OCI-LY3 (cell line): ENCODE data around the gene DCTD.
"Not testable (repeated sequence)": the region's sequence is repeated elsewhere in the genome, so short reads cannot be mapped to it uniquely, and the experiment has no call there.

Experiments used
- H2AFZ ChIP-seq: fragments of 200-600, 300-600 bp; shearing (Covaris generic); 2 replicates; pipeline ENCODE4 v1.6.0; 2014; ENCODE audit warnings: antibody characterized with exemption, low read depth, low read length
- H3K27ac ChIP-seq: fragments of 200-600, 300-600 bp; sonication (generic); 2 replicates; pipeline ENCODE4 v1.5.1; 2014; ENCODE audit warnings: mild to moderate bottlenecking, low read length, moderate library complexity, mixed read lengths
- H3K27me3 ChIP-seq: fragments of 200-600, 300-600 bp; sonication (generic); 2 replicates; pipeline ENCODE4 v1.6.1; 2014; ENCODE audit warnings: low read depth, low read length, mixed read lengths
- H3K36me3 ChIP-seq: fragments of 200-600, 300-600 bp; sonication (generic); replicated peaks from 2 replicates; pipeline ENCODE3; 2014; ENCODE audit warnings: low read depth, low read length, mixed read lengths
- H3K4me1 ChIP-seq: fragments of 300-600, 200-600 bp; sonication (generic); 2 replicates; pipeline ENCODE4 v1.6.1; 2014; ENCODE audit warnings: low read length, mixed read lengths
- H3K4me2 ChIP-seq: fragments of 200-600, 300-600 bp; sonication (generic); 2 replicates; pipeline ENCODE4 v1.6.1; 2014; ENCODE audit warnings: low read length, mixed read lengths
- H3K4me3 ChIP-seq: fragments of 300-600, 200-600 bp; sonication (generic); 2 replicates; pipeline ENCODE4 v1.5.1; 2014; ENCODE audit warnings: antibody characterized with exemption, mild to moderate bottlenecking, low read length, moderate library complexity
- H3K79me2 ChIP-seq: fragments of 300-600, 200-600 bp; shearing (Covaris generic); 2 replicates; pipeline ENCODE4 v1.6.1; 2014; ENCODE audit warnings: mild to moderate bottlenecking, low read length, mixed read lengths
- H3K9ac ChIP-seq: fragments of 300-600, 200-600 bp; shearing (Covaris generic); 2 replicates; pipeline ENCODE4 v1.6.0; 2014; ENCODE audit warnings: mild to moderate bottlenecking, low read length, moderate library complexity
- H3K9me3 ChIP-seq: fragments of 200-600, 300-600 bp; shearing (Covaris generic); 2 replicates; pipeline ENCODE4 v1.6.1; 2014; ENCODE audit warnings: low read length, mixed read lengths; ENCODE audit not compliant: insufficient read depth
- H4K20me1 ChIP-seq: fragments of 200-600, 300-600 bp; sonication (generic); 2 replicates; pipeline ENCODE4 v1.6.1; 2016; ENCODE audit warnings: low read length, mixed read lengths; ENCODE audit not compliant: insufficient read depth
- EZH2phosphoT487 ChIP-seq: fragments of 200-600 bp; shearing (Covaris generic); IDR thresholded peaks from 2 replicates; pipeline ENCODE4 v1.6.1; 2018; ENCODE audit warnings: antibody characterized with exemption, mixed run types, low read depth
- TF ChIP-seq, protein P1 (sequence below): fragments of 200-600, 300-600 bp; sonication (generic); IDR thresholded peaks from 2 replicates; pipeline ENCODE4 v1.5.1; 2014; ENCODE audit warnings: antibody characterized with exemption, low read length, low read depth

DCTD gene

GRCh38 chr4:182904211-182904761, 12.9 kb downstream of the DCTD start:
- TF ChIP-seq, protein P1, sequence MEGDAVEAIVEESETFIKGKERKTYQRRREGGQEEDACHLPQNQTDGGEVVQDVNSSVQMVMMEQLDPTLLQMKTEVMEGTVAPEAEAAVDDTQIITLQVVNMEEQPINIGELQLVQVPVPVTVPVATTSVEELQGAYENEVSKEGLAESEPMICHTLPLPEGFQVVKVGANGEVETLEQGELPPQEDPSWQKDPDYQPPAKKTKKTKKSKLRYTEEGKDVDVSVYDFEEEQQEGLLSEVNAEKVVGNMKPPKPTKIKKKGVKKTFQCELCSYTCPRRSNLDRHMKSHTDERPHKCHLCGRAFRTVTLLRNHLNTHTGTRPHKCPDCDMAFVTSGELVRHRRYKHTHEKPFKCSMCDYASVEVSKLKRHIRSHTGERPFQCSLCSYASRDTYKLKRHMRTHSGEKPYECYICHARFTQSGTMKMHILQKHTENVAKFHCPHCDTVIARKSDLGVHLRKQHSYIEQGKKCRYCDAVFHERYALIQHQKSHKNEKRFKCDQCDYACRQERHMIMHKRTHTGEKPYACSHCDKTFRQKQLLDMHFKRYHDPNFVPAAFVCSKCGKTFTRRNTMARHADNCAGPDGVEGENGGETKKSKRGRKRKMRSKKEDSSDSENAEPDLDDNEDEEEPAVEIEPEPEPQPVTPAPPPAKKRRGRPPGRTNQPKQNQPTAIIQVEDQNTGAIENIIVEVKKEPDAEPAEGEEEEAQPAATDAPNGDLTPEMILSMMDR, result no peak
- TF ChIP-seq EZH2phosphoT487, result no peak
- no peaks in the 10 kb centered on the region for H3K27me3 ChIP-seq
- H3K4me2 ChIP-seq, result no peak overlapping the region
- H3K4me3 ChIP-seq, result no peak overlapping the region
- no peaks in the 10 kb centered on the region for H4K20me1 ChIP-seq
- H3K9me3 ChIP-seq, result no peaks in the 10 kb centered on the region
- no peak overlapping the region for H3K9ac ChIP-seq
- H2AFZ ChIP-seq, result no peak overlapping the region
- H3K4me1 ChIP-seq, result no peaks in the 10 kb centered on the region
- H3K36me3 ChIP-seq, result peaks cover 78% of the 10 kb centered on the region
- no peak overlapping the region for H3K27ac ChIP-seq
- peaks cover 28% of the 10 kb centered on the region for H3K79me2 ChIP-seq

GRCh38 chr4:182903013-182903412, 14.2 kb downstream of the DCTD start:
- Histone ChIP-seq H3K9me3 (no peaks in the 10 kb centered on the region), H3K9ac (no peak overlapping the region), H3K79me2 (peaks cover 24% of the 10 kb centered on the region), H3K4me1 (no peaks in the 10 kb centered on the region), H3K36me3 (peaks cover 79% of the 10 kb centered on the region), H3K4me3 (no peak overlapping the region), H4K20me1 (no peaks in the 10 kb centered on the region), H3K27me3 (no peaks in the 10 kb centered on the region), H3K4me2 (no peak overlapping the region), H2AFZ (no peak overlapping the region), H3K27ac (no peak overlapping the region)
- TF ChIP-seq EZH2phosphoT487, result no peak
- TF ChIP-seq, protein P1, result no peak

- H2AFZ ChIP-seq, result no peak overlapping the region
- H3K36me3 ChIP-seq, result peaks cover 74% of the 10 kb centered on the region
- no peak overlapping the region for H3K27ac ChIP-seq
- H3K4me1 ChIP-seq, result no peaks in the 10 kb centered on the region
- H3K9me3 ChIP-seq, result no peaks in the 10 kb centered on the region
- H3K9ac ChIP-seq, result no peak overlapping the region
- no peaks in the 10 kb centered on the region for H3K27me3 ChIP-seq
- no peak for TF ChIP-seq EZH2phosphoT487
- H3K4me3 ChIP-seq, result no peak overlapping the region
- H3K79me2 ChIP-seq, result peaks cover 26% of the 10 kb centered on the region
- H4K20me1 ChIP-seq, result 0 out of 2 replicates have a peak, but pooled peaks cover 4% of the 10 kb centered on the region
- no peak overlapping the region for H3K4me2 ChIP-seq
These were observed 15.8 kb downstream of the DCTD start for GRCh38 chr4:182901337-182901736.

DNA sequence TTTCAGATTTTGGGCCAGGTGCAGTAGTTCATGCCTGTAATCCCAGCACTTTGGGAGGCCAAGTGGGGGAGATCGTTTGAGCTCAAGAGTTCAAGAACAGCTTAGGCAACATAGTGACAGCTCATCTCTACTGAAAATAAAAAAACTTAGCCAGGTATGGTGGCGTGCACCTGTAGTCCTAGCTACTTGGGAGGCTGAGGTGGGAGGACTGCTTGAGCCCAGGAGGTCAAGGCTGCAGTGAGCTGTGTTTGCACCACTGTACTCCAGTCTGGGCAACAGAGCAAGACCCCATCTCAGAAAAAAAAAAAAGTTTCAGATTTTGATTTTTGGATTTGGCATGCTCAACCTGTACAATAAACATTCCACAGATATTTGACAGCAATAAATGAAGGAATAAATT, 17.2 kb downstream of the DCTD start:
- H3K4me3 ChIP-seq, H3K27me3 ChIP-seq, H3K9me3 ChIP-seq, H2AFZ ChIP-seq, H3K27ac ChIP-seq, H3K4me2 ChIP-seq, H4K20me1 ChIP-seq, H3K4me1 ChIP-seq, H3K9ac ChIP-seq: not testable (repeated sequence)
- peaks cover 80% of the 10 kb centered on the region for H3K36me3 ChIP-seq
- peaks cover 23% of the 10 kb centered on the region for H3K79me2 ChIP-seq

GRCh38 chr4:182898479-182898799, 18.7 kb downstream of the DCTD start:
- H3K27ac ChIP-seq, result no peak overlapping the region
- no peak overlapping the region for H3K9ac ChIP-seq
- no peak overlapping the region for H3K4me3 ChIP-seq
- no peak overlapping the region for H2AFZ ChIP-seq
- no peaks in the 10 kb centered on the region for H3K4me1 ChIP-seq
- H3K79me2 ChIP-seq, result peaks cover 17% of the 10 kb centered on the region
- TF ChIP-seq, protein P1, result no peak
- TF ChIP-seq EZH2phosphoT487, result no peak
- no peaks in the 10 kb centered on the region for H3K9me3 ChIP-seq
- peaks cover 80% of the 10 kb centered on the region for H3K36me3 ChIP-seq
- 0 out of 2 replicates have a peak, but pooled peaks cover 7% of the 10 kb centered on the region for H4K20me1 ChIP-seq
- H3K27me3 ChIP-seq, result no peaks in the 10 kb centered on the region
- H3K4me2 ChIP-seq, result no peak overlapping the region
